ENCODE results near the gene FMOD.
"Not testable (repeated sequence)": the region's sequence is repeated elsewhere in the genome, so short reads cannot be mapped to it uniquely, and the experiment has no call there.

The FMOD gene

DNA sequence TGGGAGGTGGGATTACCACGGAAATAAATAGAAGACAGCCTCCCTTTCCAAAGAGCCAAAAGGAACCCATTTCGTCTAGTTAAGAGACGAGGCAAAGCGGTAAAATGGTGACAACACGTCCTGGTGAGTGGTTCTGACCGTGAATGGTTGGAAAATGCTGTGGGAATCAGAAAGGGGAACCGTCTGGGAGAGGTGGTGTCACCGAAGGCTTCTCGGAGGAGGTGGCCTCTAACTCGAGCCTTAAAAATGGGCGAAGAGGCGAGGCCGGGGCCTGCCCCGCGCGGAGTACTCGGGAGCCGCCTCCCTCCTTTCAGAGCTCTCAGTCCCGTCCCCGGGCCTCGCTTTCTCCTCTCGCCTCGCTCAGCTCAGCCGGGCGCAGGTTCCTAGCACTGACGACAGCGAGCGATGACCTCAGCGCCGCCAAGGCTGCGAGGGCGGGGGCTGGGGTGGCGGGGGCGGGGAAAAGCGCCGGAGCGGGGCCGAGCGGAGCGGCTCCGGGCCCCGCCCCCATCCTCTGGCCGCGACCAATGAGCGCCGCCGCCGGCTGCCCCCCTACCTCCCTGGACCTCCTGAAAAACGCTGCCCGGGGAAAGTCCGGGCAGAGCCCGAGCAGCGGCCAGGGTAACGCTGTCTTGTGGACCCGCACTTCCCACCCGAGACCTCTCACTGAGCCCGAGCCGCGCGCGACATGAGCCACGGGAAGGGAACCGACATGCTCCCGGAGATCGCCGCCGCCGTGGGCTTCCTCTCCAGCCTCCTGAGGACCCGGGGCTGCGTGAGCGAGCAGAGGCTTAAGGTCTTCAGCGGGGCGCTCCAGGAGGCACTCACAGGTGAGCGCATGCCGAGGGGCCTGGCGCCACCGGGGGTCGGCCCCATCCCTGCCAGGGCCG is 45.8 kb downstream of the FMOD start, which contains the start of gene BTG2:
BTG2 (plus strand) TSS at position 601 of the 890 bp plus-strand sequence; CDS start at position 689, 88 bp downstream.
- peak; percentile 94 for DNase-seq

GRCh38 chr1:203304391-203304918 is 46.5 kb downstream of the FMOD start:
- no peak for DNase-seq

GRCh38 chr1:203302894-203303293 is 48.0 kb downstream of the FMOD start:
- no peak for DNase-seq

DNA sequence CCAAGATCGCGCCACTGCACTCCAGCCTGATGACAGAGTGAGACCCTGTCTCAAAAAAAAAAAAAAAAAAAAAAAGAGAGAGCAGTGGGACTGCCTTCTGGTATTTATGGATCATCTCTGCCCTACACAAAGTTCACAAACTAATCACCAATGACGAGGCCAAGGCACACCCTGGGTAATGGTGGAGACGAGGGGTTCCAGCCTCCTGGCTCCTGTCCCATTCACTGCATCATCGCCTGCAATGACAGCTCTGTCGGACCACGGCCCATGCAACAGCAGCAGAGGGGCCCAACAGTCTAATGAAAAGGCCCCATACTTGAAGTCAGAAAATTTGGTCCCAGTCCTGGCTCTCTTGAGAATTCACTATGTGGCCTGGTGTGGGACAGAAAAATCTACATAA is 48.5 kb downstream of the FMOD start:
- no peak for DNase-seq

DNA sequence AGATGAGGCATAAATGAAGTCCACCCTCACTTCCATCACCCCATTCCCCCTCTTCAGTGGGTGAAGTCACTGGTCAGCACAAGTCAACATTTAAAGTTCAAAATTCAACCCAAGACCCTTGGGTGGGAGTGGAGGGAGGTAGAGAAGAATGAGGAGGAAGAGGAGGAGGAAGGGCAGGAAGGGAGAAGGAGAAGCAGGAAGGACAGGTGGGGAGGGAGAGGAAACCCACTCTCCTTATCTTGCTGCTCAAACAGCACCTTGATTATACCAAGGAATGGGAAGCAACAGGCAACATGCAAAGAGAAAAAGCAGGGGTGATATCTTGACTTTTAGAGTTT is 49.6 kb downstream of the FMOD start:
- no peak for DNase-seq

DNA sequence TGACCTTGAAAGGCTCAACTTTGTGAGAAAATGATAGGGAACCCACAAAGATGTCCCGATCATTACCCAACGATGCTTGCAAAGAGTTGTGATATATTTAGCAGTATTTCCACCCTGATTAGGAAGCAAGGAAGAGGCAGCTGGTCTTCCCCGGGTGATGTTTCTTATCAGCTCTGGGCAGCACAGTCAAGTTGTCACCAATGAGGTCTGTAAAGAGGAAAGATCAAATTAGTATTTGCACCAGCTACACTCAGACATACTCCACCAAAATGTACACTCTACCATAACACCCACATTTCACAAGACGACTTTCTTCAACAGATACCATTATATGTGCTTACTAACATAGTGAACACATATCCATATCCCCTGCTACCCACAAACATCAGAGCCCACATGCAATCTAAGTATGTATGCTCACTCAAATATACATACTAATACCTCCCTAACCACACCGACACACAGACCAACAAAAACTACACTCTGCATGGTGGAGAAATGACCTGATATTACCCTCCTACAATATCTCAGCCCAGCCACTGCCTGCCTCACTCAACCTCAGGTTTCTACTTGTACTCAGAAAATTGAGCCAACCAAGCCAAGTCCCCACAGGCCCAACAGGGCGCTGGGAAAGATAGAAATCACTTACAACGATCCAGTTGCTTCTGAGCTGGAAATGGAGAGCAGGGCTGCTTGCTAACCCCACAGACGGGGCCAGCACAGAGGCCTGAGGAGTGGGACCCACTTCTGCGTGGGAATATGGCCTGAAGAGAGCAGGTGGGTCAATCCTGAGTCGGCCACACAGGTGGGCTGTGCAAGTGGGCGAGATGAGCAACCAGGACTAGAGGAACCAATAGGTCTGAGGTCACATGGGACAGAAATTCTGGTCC is 50.2 kb downstream of the FMOD start:
- no peak for DNase-seq

GRCh38 chr1:203299719-203300429 is 51.0 kb downstream of the FMOD start:
- DNase-seq: not testable (repeated sequence)

- no peak for DNase-seq
Measured at GRCh38 chr1:203299169-203299568, 51.8 kb downstream of the FMOD start.

- DNase-seq: no peak
Measured at GRCh38 chr1:203296460-203297073, 54.4 kb downstream of the FMOD start.

- DNase-seq: no peak
Measured at GRCh38 chr1:203295796-203296195, 55.1 kb downstream of the FMOD start.

- DNase-seq: no peak
Measured at GRCh38 chr1:203291201-203292096, 59.5 kb downstream of the FMOD start.
